H1 (cell line): ENCODE results near the gene UMODL1. TPM values are rescaled to one million over a fixed set of nuclear protein-coding genes. Genes with fewer than 3 reads are reported as not detected.

ENCODE experiments used
- CTCF ChIA-PET: fragments of 300-600 bp; sonication (Branson Sonifier 250); formaldehyde crosslinking; loops from one replicate; lab custom pipeline; 2021; ENCODE audit not compliant: partially characterized antibody; lab: Charles Lee
- POLR2A ChIA-PET: fragments of 300-600 bp; sonication (Branson Sonifier 250); formaldehyde crosslinking; loops from one replicate; lab custom pipeline; 2021; ENCODE audit warnings: inconsistent platforms; ENCODE audit not compliant: partially characterized antibody; lab: Charles Lee
- DNase-seq, 2 experiments: peaks; one replicate each; pipeline versions ENCODE4 v3.0.0 to v3.0.0-alpha.2; 2010 to 2022; ENCODE audit warnings: low spot score in 2 of 2, low read depth in 1 of 2, mixed read lengths in 1 of 2
- FAIRE-seq: peaks from 2 replicates; lab custom pipeline; 2011; peaks lifted over from hg19 to GRCh38; lab: Jason Lieb, UNC
- H2AFZ ChIP-seq: 2 replicates; pipeline ENCODE4 v1.8.1; 2012; ENCODE audit warnings: low read length, inconsistent platforms
- H2AK5ac ChIP-seq: 2 replicates; pipeline ENCODE4 v1.6.1; 2013; ENCODE audit warnings: low read depth, low read length
- H2BK120ac ChIP-seq: replicated peaks from 2 replicates; pipeline ENCODE3; 2013; ENCODE audit warnings: low read depth, low read length, inconsistent platforms
- H2BK12ac ChIP-seq: 2 replicates; pipeline ENCODE4 v1.6.1; 2013; ENCODE audit warnings: low read depth, low read length
- H2BK15ac ChIP-seq: 2 replicates; pipeline ENCODE4 v1.6.1; 2013; ENCODE audit warnings: low read length
- H2BK20ac ChIP-seq: 2 replicates; pipeline ENCODE4 v1.6.1; 2013; ENCODE audit warnings: low read length
- H2BK5ac ChIP-seq: 2 replicates; pipeline ENCODE4 v1.6.1; 2013; ENCODE audit warnings: low read depth, low read length
- H3K14ac ChIP-seq: 2 replicates; pipeline ENCODE4 v1.6.1; 2013; ENCODE audit warnings: inconsistent platforms; ENCODE audit not compliant: insufficient read length
- H3K18ac ChIP-seq: 2 replicates; pipeline ENCODE4 v1.6.1; 2013; ENCODE audit warnings: low read length; ENCODE audit errors: extremely low read depth
- H3K23ac ChIP-seq: 2 replicates; pipeline ENCODE4 v1.6.1; 2013; ENCODE audit warnings: inconsistent platforms; ENCODE audit not compliant: insufficient read length
- H3K23me2 ChIP-seq: 2 replicates; pipeline ENCODE4 v1.6.1; 2013; ENCODE audit warnings: low read depth, low read length
- H3K27ac ChIP-seq: 2 replicates; pipeline ENCODE4 v1.6.1; 2011; ENCODE audit warnings: low read depth, low read length, inconsistent platforms
- H3K27me3 ChIP-seq, 4 experiments: replicated peaks in 1 of 4; 1 replicate in 1 of 4; 2 replicates in 3 of 4; pipeline versions ENCODE4 v1.6.1 to v1.8.1; 2011 to 2013; ENCODE audit warnings: low read length in 3 of 4, mild to moderate bottlenecking in 3 of 4, inconsistent platforms in 2 of 4, mixed read lengths in 2 of 4, moderate library complexity in 1 of 4; ENCODE audit not compliant: control insufficient read depth in 3 of 4, insufficient read depth in 3 of 4; ENCODE audit errors: extremely low read depth in 1 of 4
- H3K36me3 ChIP-seq, 4 experiments: 2 replicates each; pipeline versions ENCODE4 v1.6.1 to v1.8.1; 2011 to 2013; ENCODE audit warnings: mild to moderate bottlenecking in 4 of 4, low read length in 3 of 4, moderate library complexity in 2 of 4, control low read depth in 1 of 4, inconsistent platforms in 1 of 4; ENCODE audit not compliant: insufficient read depth in 4 of 4, control insufficient read depth in 2 of 4
- H3K4ac ChIP-seq: replicated peaks from 2 replicates; pipeline ENCODE3; 2013; ENCODE audit warnings: low read length, low read depth, mixed read lengths, inconsistent platforms; ENCODE audit not compliant: insufficient read length
- H3K4me1 ChIP-seq, 4 experiments: replicated peaks in 1 of 4; 1 replicate in 1 of 4; 2 replicates in 3 of 4; pipeline versions ENCODE4 v1.6.1 to v1.8.1; 2011 to 2013; ENCODE audit warnings: low read length in 3 of 4, inconsistent platforms in 2 of 4, mixed read lengths in 1 of 4; ENCODE audit not compliant: insufficient read depth in 4 of 4, control insufficient read depth in 3 of 4
- H3K4me2 ChIP-seq, 2 experiments: 2 replicates each; pipeline versions ENCODE4 v1.6.1 to v1.8.1; 2011 to 2013; ENCODE audit warnings: low read depth in 2 of 2, low read length in 2 of 2, control low read depth in 1 of 2, inconsistent platforms in 1 of 2, mild to moderate bottlenecking in 1 of 2; ENCODE audit not compliant: insufficient read depth in 1 of 2
- H3K4me3 ChIP-seq, 4 experiments: fragments of 200-600, 300-600 bp in 1 of 4; sonication (generic), shearing (Covaris generic), sonication (Bioruptor Twin) in 1 of 4; 2 replicates each; pipeline versions ENCODE4 v1.5.1 to v1.8.1; 2011 to 2016; ENCODE audit warnings: low read length in 4 of 4, low read depth in 3 of 4, control low read depth in 2 of 4, inconsistent platforms in 2 of 4, mild to moderate bottlenecking in 2 of 4, mixed read lengths in 1 of 4, moderate library complexity in 1 of 4; ENCODE audit not compliant: insufficient read depth in 2 of 4; ENCODE audit errors: extremely low read depth in 1 of 4
- H3K56ac ChIP-seq: replicated peaks from 2 replicates; pipeline ENCODE3; 2013; ENCODE audit warnings: low read depth, mild to moderate bottlenecking, mixed read lengths, low read length, inconsistent platforms; ENCODE audit not compliant: insufficient read length
- H3K79me1 ChIP-seq: 2 replicates; pipeline ENCODE4 v1.6.1; 2013; ENCODE audit warnings: low read depth, low read length, control low read depth
- H3K79me2 ChIP-seq, 2 experiments: 2 replicates each; pipeline versions ENCODE4 v1.6.1 to v1.8.1; 2012 to 2013; ENCODE audit warnings: low read length in 2 of 2, mild to moderate bottlenecking in 2 of 2, inconsistent platforms in 1 of 2; ENCODE audit not compliant: insufficient read depth in 2 of 2, control insufficient read depth in 1 of 2
- H3K9ac ChIP-seq, 4 experiments: replicated peaks in 1 of 4; 1 replicate in 1 of 4; 2 replicates in 3 of 4; pipeline versions ENCODE4 v1.6.1 to v1.8.1; 2011 to 2013; ENCODE audit warnings: low read depth in 3 of 4, low read length in 3 of 4, control low read depth in 2 of 4, mild to moderate bottlenecking in 2 of 4, moderate library complexity in 2 of 4, inconsistent platforms in 1 of 4; ENCODE audit errors: extremely low read depth in 1 of 4
- H3K9me3 ChIP-seq, 2 experiments: 2 replicates each; pipeline versions ENCODE4 v1.6.1 to v1.8.1; 2012 to 2013; ENCODE audit warnings: mild to moderate bottlenecking in 2 of 2, moderate library complexity in 2 of 2, control low read depth in 1 of 2, inconsistent platforms in 1 of 2, low read depth in 1 of 2, low read length in 1 of 2, mixed read lengths in 1 of 2; ENCODE audit not compliant: insufficient read depth in 2 of 2
- H4K20me1 ChIP-seq, 2 experiments: replicated peaks in 1 of 2; 2 replicates each; pipeline versions ENCODE3 to v1.8.1; 2011 to 2013; ENCODE audit warnings: inconsistent platforms in 2 of 2, low read length in 2 of 2, mild to moderate bottlenecking in 1 of 2; ENCODE audit not compliant: insufficient read depth in 2 of 2, control insufficient read depth in 1 of 2
- H4K5ac ChIP-seq: 2 replicates; pipeline ENCODE4 v1.6.1; 2013; ENCODE audit warnings: low read length, low read depth, mixed read lengths, inconsistent platforms; ENCODE audit not compliant: insufficient read length
- H4K8ac ChIP-seq: 2 replicates; pipeline ENCODE4 v1.8.0; 2013; ENCODE audit warnings: mild to moderate bottlenecking, moderate library complexity, low read length, inconsistent platforms; ENCODE audit not compliant: insufficient read depth; ENCODE audit errors: extremely low read depth
- H4K91ac ChIP-seq: replicated peaks from 2 replicates; pipeline ENCODE3; 2013; ENCODE audit warnings: low read length, mixed read lengths, inconsistent platforms; ENCODE audit not compliant: insufficient read length
- CEBPB ChIP-seq: IDR thresholded peaks from 2 replicates; pipeline ENCODE4 v1.6.1; 2012; ENCODE audit warnings: low read depth, low read length
- CHD1 ChIP-seq: IDR thresholded peaks from 2 replicates; pipeline ENCODE4 v1.6.1; 2012; ENCODE audit warnings: low read depth, low read length, improper control_type of control experiment
- CREB1 ChIP-seq: IDR thresholded peaks from 2 replicates; pipeline ENCODE4 v1.6.1; 2012; ENCODE audit warnings: inconsistent platforms
- CTBP2 ChIP-seq: IDR thresholded peaks from 2 replicates; pipeline ENCODE4 v1.7.0; 2011; ENCODE audit warnings: borderline replicate concordance, mild to moderate bottlenecking, moderate library complexity, mixed read lengths, low read length; ENCODE audit not compliant: insufficient read depth, insufficient read length
- EZH2 ChIP-seq: fragments of 200-600 bp; sonication (generic); IDR thresholded peaks from 2 replicates; pipeline ENCODE4 v1.7.1; 2012; ENCODE audit warnings: low read depth, mild to moderate bottlenecking, moderate library complexity, low read length, inconsistent platforms; ENCODE audit not compliant: severe bottlenecking
- FOSL1 ChIP-seq: IDR thresholded peaks from 2 replicates; pipeline ENCODE4 v1.6.1; 2011; ENCODE audit warnings: mild to moderate bottlenecking, low read depth, low read length, moderate library complexity; ENCODE audit not compliant: insufficient read depth
- GTF2F1 ChIP-seq: IDR thresholded peaks from 2 replicates; pipeline ENCODE4 v1.6.1; 2012; ENCODE audit warnings: low read depth, low read length, improper control_type of control experiment, borderline replicate concordance
- HDAC6 ChIP-seq: IDR thresholded peaks from one replicate; pipeline ENCODE4 v1.7.1; 2012; ENCODE audit warnings: low read depth, mild to moderate bottlenecking, inconsistent platforms, low read length, moderate library complexity
- PHF8 ChIP-seq: fragments of 200-600 bp; sonication (generic); conservative IDR thresholded peaks from 2 replicates; pipeline ENCODE4 v1.7.1; 2012; ENCODE audit warnings: low read depth, mild to moderate bottlenecking, inconsistent platforms, low read length, moderate library complexity
- POLR2AphosphoS5 ChIP-seq: IDR thresholded peaks from 2 replicates; pipeline ENCODE4 v1.6.1; 2011; ENCODE audit warnings: low read depth, low read length
- RFX5 ChIP-seq: IDR thresholded peaks from 2 replicates; pipeline ENCODE4 v1.6.1; 2011; ENCODE audit warnings: low read depth, low read length, improper control_type of control experiment, borderline replicate concordance
- WGBS, 2 experiments: shearing (Covaris generic) in 1 of 2; methylation state at CpG; one replicate each; pipeline versions ENCODE4 v1.1.6 to v1.1.7; 2013 to 2015; ENCODE audit warnings: low lambda C conversion rate in 2 of 2, mixed read lengths in 2 of 2, inconsistent platforms in 1 of 2, low coverage in 1 of 2, missing lambda C conversion rate in 1 of 2; ENCODE audit not compliant: insufficient replicate concordance in 2 of 2, insufficient coverage in 1 of 2, insufficient read length in 1 of 2; ENCODE audit errors: extremely low coverage in 1 of 2, missing lambda C conversion rate in 1 of 2; 5-methylcytosine and 5-hydroxymethylcytosine counted together
- polyA plus RNA-seq, 7 experiments: library from polyadenylated mRNA; depleted of rRNA in 3 of 7; stranded (reverse) in 5 of 7; unstranded in 2 of 7; fragments of >200 nt in 5 of 7; fragments of 200-250 nt in 2 of 7; gene quantifications; 1 replicate in 5 of 7; 2 replicates in 1 of 7; 4 replicates in 1 of 7; pipeline versions ENCODE4 v1.2.1 to v1.2.3, GENCODE V29; 2011 to 2013; ENCODE audit warnings: missing spikeins in 2 of 7, mixed read lengths in 2 of 7
- total RNA-seq: library from RNA; stranded (reverse); fragmentation: NEBNext Ultra II Directional; extraction: Animal tissue kit (Norgen Biotek cat#: 25700); gene quantifications from 2 replicates; pipeline ENCODE4 v1.2.1, GENCODE V29; 2021
- TF ChIP-seq, protein P1 (sequence below): IDR thresholded peaks from 2 replicates; pipeline ENCODE4 v1.6.1; 2011; ENCODE audit warnings: low read length, improper control_type of control experiment

Gene UMODL1
- total and polyA plus RNA-seq, 2 of the 8 experiments (the other 6 are each of a cell fraction or from before 2014, with no cell fraction given) = not detected

DNA sequence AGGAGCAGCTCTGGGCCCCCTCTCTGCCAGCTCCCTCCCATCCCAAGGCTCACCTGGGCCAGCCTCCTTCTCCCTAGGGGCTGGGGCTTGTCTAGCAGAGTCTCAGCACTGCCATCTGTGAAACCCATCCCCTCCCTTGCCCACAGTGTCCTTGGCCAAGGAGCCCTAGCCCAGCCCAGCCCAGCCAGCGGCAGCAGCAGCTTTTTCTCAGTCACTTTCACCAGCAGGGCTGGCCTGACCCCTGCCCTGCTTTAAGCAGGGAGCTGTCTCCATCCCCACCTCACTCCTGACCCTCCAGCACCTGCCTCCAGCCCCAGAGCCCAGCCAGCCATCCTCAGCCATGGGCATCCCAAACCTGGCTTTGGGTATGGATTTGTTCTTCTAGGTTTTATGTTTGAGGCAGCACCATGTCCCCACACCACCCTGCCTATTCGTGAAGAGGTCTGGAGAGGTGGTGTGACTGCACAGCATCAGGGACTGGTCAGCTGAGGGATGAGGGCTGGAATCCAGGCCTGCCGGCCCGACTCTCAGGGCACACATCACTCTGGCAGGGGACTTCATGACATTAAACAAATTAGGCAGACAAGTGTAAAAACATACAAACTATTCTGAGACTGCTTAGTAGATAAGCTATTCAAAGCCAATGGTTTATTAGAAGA is 111.7 kb downstream of the UMODL1 start:
- Histone ChIP-seq H3K56ac (peak overlapping the region; percentile 99), H3K27ac (no peak overlapping the region), H3K79me2 (no peaks in the 10 kb centered on the region), H3K79me1 (no peaks in the 10 kb centered on the region), H3K4ac (no peak overlapping the region), H3K4me1 (no peaks in the 10 kb centered on the region), H2BK5ac (no peak overlapping the region), H4K91ac (no peak overlapping the region), H4K20me1 (peaks cover 0 to 10% of the 10 kb centered on the region in 2 experiments), H3K27me3 (no peaks in the 10 kb centered on the region), H3K9ac (no peak overlapping the region), H2BK120ac (no peak overlapping the region), H3K14ac (no peak overlapping the region), H2BK12ac (no peak overlapping the region), H3K4me2 (no peak overlapping the region), H3K18ac (no peak overlapping the region), H2BK20ac (no peak overlapping the region), H3K4me3 (no peak overlapping the region), H3K23ac (no peak overlapping the region), H4K8ac (no peak overlapping the region), H3K23me2 (peaks cover 11% of the 10 kb centered on the region; the same call in 1 of the 2 replicates), H2BK15ac (no peak overlapping the region), H4K5ac (no peak overlapping the region), H2AK5ac (no peak overlapping the region), H3K9me3 (no peaks in the 10 kb centered on the region), H2AFZ (no peak overlapping the region), H3K36me3 (no peaks in the 10 kb centered on the region; a peak in 1 of 8 replicates)
- no peak for FAIRE-seq
- ChIA-PET POLR2A (interaction anchor here (1.0 kb wide), 1 partner anchor 26 kb away, joined by 3 read pairs; no protein-coding TSS in a partner anchor), CTCF (interaction anchor here (0.9 to 1.6 kb wide), 5 partner anchors 8 to 127 kb away, joined by 3 to 5 read pairs (median 3); no protein-coding TSS in a partner anchor)
- whole genome bisulfite sequencing, 2 experiments = 88% methylated on average over 4 of the region's 4 CpGs; no CpG with 5 or more reads in 1 of the 2 experiments
- DNase-seq = no peak
- TF ChIP-seq POLR2AphosphoS5 = no peak
- TF ChIP-seq FOSL1 = no peak
- TF ChIP-seq GTF2F1 = no peak
- no peak for TF ChIP-seq HDAC6
- no peak for TF ChIP-seq CREB1
- TF ChIP-seq, protein P1, sequence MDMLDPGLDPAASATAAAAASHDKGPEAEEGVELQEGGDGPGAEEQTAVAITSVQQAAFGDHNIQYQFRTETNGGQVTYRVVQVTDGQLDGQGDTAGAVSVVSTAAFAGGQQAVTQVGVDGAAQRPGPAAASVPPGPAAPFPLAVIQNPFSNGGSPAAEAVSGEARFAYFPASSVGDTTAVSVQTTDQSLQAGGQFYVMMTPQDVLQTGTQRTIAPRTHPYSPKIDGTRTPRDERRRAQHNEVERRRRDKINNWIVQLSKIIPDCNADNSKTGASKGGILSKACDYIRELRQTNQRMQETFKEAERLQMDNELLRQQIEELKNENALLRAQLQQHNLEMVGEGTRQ = no peak
- no peak for TF ChIP-seq CTBP2
- TF ChIP-seq CEBPB = no peak
- no peak for TF ChIP-seq EZH2
- no peak for TF ChIP-seq CHD1
- no peak for TF ChIP-seq RFX5
- TF ChIP-seq PHF8 = no peak
